ENCODE results near the gene FAM228A. TPM values are rescaled to one million over a fixed set of nuclear protein-coding genes. Genes with fewer than 3 reads are reported as not detected.
"Not testable (repeated sequence)": the region's sequence is repeated elsewhere in the genome, so short reads cannot be mapped to it uniquely, and the experiment has no call there.

Gene FAM228A
- polyA plus RNA-seq (2012; ENCODE audit: missing spikeins), result not detected

DNA sequence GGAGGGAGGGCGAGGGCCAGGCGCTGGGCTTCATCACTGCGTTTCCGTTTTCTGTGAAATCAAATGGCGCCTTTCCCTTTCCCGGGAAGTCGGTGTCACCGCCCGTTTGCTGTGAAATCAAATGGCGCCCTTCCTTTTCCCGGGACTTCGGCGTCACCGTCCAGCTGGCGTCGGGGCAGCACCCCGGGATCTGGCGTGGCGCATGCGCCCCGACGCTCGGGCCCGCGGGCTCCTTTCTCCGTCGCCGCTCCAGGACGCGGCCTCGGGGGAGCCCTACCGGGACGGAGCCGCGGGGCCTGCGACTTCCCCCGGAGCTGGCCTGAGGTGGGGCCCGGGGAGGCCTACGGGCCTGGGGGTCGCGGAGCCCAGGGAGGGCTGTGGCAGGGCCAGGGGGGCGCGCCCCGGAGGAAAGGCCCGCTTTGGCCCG is at the start of gene FAM228A:
Gene FAM228A, plus strand, starts transcription at position 203 of the 427 bp plus-strand sequence. CDS start 428 bp downstream, outside the sequence.
- DNase-seq (ENCODE audit: insufficient read length) (no peak), FAIRE-seq (no peak)
- TF ChIP-seq POLR2AphosphoS5 (IDR thresholded peaks at IDR 0.05; ENCODE audit: low read depth, low read length) (no peak), TAF1 (IDR thresholded peaks at IDR 0.05; ENCODE audit: borderline replicate concordance, low read depth, low read length) (no peak), POLR2A (IDR thresholded peaks at IDR 0.05; ENCODE audit: low read depth, low read length) (no peak)

DNA sequence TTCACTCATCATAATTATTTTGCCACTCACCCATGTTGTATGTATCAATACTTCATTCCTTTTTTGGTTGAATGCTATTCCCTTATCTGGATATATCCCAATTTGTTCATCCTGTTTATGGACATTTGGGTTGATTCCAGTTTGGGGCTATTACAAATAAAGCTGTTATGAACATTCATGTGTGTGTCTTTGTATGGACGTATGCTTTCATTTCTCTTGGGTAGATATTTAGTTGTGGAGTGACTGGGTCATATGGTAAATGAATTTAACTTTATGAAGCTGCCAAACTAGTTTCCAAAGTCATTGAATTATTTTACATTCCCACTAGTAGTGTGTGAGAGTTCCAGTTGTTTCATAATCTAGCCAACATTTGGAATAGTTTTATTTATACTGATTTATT is 48.9 kb upstream of the FAM228A start:
- FAIRE-seq (no peak), DNase-seq (ENCODE audit: insufficient read length) (no peak)
- TF ChIP-seq POLR2A (IDR thresholded peaks at IDR 0.05; ENCODE audit: low read depth, low read length), result no peak
- TF ChIP-seq POLR2AphosphoS5 (IDR thresholded peaks at IDR 0.05; ENCODE audit: low read depth, low read length), result no peak
- no peak for TF ChIP-seq TAF1 (IDR thresholded peaks at IDR 0.05; ENCODE audit: borderline replicate concordance, low read depth, low read length)

DNA sequence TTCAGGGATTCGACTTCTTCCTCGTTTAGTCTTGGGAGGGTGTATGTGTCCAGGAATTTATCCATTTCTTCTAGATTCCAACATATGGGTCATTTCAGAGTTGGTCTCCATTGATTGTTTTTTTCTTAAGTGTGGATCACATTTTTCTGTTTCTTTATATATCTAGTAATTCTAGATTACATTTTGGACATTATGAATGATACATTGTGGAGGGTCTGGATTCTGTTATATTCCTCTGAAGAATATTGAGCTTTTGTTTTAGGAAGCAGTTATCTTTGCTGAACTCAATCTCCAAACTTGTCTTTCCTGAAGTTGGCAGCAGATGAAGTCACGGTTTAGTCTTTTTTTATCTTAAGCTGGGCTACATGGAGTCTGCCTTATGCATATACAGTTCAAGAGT is 42.3 kb upstream of the FAM228A start:
- DNase-seq (ENCODE audit: insufficient read length) (no peak), FAIRE-seq (no peak)
- TF ChIP-seq TAF1 (IDR thresholded peaks at IDR 0.05; ENCODE audit: borderline replicate concordance, low read depth, low read length), result no peak

DNA sequence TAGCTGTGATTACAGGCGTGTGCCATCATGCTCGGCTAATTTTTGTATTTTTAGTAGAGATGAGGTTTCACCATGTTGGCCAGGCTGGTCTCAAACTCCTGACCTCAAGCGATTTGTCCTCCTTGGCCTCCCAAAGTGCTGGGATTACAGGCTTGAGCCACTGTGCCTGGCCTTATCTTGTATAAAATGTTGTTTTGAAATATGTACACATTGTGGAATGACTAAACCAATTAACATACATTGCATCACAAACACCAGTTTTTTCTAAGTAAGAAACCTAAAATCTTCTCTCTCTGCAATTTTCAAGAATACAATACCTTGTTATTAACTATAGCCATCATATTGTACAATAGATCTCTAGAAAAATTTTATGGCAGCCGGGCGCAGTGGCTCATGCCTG is 34.5 kb upstream of the FAM228A start:
- DNase-seq (ENCODE audit: insufficient read length); FAIRE-seq: not testable (repeated sequence)

DNA sequence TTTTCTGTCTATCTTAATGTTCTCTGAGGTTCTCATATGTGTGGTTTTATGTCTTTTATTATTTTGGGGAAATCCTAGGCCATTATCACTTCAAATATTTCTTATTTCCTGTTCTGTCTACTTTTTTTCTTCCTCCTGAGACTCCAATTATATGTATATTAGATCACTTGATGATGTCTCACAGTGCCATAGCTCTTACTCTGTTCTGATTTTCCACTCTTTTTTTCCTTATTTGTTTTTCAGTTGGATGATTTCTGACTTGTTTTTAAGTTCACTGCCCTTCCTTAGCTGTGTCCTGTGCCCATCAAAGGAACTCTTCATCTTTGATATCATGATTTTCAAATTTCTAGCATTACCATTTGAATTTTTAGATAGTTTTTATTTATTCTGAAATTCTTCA is 27.5 kb upstream of the FAM228A start:
- TF ChIP-seq POLR2A (IDR thresholded peaks at IDR 0.05; ENCODE audit: low read depth, low read length) (no peak), POLR2AphosphoS5 (IDR thresholded peaks at IDR 0.05; ENCODE audit: low read depth, low read length) (no peak), TAF1 (IDR thresholded peaks at IDR 0.05; ENCODE audit: borderline replicate concordance, low read depth, low read length) (no peak)
- FAIRE-seq (no peak), DNase-seq (ENCODE audit: insufficient read length) (no peak)

DNA sequence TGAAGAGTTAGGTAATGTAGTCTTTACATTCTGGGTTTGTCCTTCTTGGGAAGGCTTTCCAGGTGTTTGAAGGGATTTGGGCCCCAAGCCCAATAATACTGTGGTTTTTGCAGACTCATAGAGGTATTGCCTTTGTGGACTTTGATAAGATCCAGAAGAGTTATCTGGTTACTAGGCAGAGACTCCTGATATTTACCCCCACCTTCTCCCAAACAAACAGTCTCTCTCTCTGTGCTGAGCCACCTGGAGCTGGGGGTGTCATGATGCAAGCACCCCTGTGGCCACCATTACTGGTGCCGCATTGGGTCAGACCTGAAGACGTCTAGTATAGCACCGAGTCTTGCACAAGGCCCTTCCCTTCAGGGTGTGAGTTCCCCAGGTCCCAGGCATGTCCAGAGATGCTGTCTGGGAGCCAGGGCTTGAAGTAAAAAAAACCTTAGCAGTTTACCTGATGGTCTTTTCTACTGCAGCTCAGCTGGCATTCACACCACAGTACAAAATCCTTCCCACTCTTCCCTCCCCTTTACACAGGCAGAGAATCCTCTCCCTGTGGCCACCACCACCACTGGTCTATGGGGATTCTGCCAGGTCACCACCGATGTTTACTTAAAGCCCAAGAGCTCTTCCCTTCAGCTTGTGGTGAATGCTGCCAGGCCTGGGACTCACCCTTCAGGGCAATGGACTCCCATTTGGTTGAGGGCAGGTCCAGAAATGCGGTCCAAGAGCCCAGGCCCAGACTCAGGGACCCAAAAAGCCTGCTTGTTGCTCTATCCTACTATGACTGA is 22.2 kb upstream of the FAM228A start:
- DNase-seq (ENCODE audit: insufficient read length) (no peak), FAIRE-seq (no peak)
- TF ChIP-seq POLR2AphosphoS5 (IDR thresholded peaks at IDR 0.05; ENCODE audit: low read depth, low read length), result no peak
- TF ChIP-seq TAF1 (IDR thresholded peaks at IDR 0.05; ENCODE audit: borderline replicate concordance, low read depth, low read length), result no peak
- TF ChIP-seq POLR2A (IDR thresholded peaks at IDR 0.05; ENCODE audit: low read depth, low read length), result no peak

DNA sequence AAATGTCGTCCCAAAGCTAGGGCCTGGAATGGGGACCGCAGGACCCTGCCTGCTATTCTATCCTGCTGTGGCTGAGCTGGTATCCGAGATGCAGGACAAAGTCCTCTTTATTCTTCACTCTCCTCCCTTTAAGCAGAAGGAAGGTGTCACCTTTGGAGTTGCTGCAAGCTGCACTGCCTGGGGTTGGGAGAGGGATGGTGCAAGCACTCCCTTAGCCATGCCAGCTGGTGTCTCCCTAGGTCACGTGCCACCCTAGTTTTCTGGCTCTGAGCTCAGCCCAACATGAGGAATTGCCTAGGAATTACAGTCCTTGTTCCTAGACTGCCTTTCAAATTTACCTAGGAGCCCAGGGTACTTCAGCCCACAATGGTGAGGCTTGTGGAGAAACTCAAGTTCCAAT is 21.4 kb upstream of the FAM228A start:
- DNase-seq (ENCODE audit: insufficient read length) (no peak), FAIRE-seq (no peak)
- no peak for TF ChIP-seq TAF1 (IDR thresholded peaks at IDR 0.05; ENCODE audit: borderline replicate concordance, low read depth, low read length)
- TF ChIP-seq POLR2A (IDR thresholded peaks at IDR 0.05; ENCODE audit: low read depth, low read length), result no peak
- no peak for TF ChIP-seq POLR2AphosphoS5 (IDR thresholded peaks at IDR 0.05; ENCODE audit: low read depth, low read length)

DNA sequence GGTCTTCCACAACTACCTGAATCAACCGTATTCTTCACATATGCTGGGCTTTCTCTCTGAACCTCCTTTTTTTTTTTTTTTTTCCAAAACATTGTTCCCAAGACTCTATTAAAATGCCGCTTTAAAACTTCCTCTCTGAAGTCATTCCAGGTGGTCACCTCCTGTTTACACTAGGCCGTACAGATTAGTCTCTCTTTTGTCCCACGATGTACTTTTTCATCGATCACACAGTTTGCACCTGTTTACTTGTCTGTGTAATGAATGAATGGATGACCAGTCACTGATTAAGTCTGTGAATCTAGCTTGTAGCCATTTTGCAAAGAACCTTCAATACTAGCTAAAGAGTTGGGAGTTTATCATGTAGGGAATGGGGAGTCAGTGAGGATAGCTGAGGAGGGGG is 16.7 kb upstream of the FAM228A start:
- no peak for TF ChIP-seq TAF1 (IDR thresholded peaks at IDR 0.05; ENCODE audit: borderline replicate concordance, low read depth, low read length)
- no peak for TF ChIP-seq POLR2AphosphoS5 (IDR thresholded peaks at IDR 0.05; ENCODE audit: low read depth, low read length)
- TF ChIP-seq POLR2A (IDR thresholded peaks at IDR 0.05; ENCODE audit: low read depth, low read length), result no peak
- DNase-seq (ENCODE audit: insufficient read length), result no peak
- no peak for FAIRE-seq

DNA sequence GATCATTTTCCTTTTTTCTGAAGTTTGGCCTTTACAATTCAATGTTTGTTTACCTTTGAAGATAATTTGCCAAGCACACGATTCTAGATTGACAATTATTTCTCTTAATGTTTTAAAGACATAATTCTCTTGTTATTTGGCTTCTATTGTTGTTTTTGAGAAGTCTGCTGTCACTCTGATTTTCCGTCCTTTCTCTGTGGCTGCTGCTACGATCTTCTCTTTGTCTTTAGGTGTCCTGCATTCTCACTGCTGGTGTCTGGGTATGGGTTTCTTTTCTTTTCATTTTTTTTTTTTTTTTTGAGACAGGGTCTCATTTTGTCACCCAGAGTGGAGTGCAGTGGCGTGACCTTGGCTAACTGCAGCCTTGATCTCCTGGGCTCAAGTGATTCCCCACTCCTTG is 15.1 kb upstream of the FAM228A start:
- FAIRE-seq, result no peak
- no peak for DNase-seq (ENCODE audit: insufficient read length)
- no peak for TF ChIP-seq POLR2AphosphoS5 (IDR thresholded peaks at IDR 0.05; ENCODE audit: low read depth, low read length)
- TF ChIP-seq POLR2A (IDR thresholded peaks at IDR 0.05; ENCODE audit: low read depth, low read length), result no peak

DNA sequence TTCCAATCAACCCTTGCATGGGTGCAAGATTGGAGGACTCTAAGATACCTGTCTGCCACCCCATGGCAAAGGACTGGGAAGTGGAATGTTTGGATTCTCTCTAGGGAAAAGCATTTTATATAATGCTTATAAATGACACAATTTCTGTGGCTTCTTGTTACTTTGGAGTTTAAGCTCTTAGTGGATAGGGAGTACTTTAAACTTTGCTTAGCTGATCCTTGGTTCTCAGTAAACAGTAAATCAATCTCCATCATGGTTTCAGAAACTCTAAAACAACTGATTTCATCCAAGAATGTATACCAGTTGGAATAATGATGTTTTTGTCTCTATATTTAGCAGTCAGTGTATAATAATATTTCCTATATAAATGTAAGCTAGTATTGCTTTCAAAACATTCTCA is 14.1 kb upstream of the FAM228A start:
- DNase-seq (ENCODE audit: insufficient read length) (no peak), FAIRE-seq (no peak)
- TF ChIP-seq POLR2AphosphoS5 (IDR thresholded peaks at IDR 0.05; ENCODE audit: low read depth, low read length), result no peak
- TF ChIP-seq POLR2A (IDR thresholded peaks at IDR 0.05; ENCODE audit: low read depth, low read length), result no peak
- TF ChIP-seq TAF1 (IDR thresholded peaks at IDR 0.05; ENCODE audit: borderline replicate concordance, low read depth, low read length), result no peak

DNA sequence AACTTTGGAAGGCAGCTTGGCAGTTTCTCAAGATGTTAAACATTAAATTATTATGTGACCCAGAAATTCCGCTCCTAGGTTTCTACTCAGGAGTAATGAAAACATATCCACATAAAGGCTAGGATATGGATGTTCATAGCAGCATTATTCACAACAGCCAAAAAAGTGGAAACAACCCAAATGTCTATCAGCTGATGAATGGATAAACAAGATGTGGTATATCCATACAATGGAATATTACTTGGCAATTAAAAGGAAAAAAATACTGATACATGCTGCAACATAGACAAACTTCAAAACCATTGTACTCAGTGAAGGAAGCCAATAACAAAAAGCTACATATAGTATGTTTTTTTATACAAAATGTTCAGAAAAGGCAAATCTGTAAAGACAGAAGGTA is 12.4 kb upstream of the FAM228A start:
- no peak for FAIRE-seq
- DNase-seq (ENCODE audit: insufficient read length), result no peak
- no peak for TF ChIP-seq POLR2A (IDR thresholded peaks at IDR 0.05; ENCODE audit: low read depth, low read length)
- TF ChIP-seq POLR2AphosphoS5 (IDR thresholded peaks at IDR 0.05; ENCODE audit: low read depth, low read length), result no peak
- TF ChIP-seq TAF1 (IDR thresholded peaks at IDR 0.05; ENCODE audit: borderline replicate concordance, low read depth, low read length), result no peak

DNA sequence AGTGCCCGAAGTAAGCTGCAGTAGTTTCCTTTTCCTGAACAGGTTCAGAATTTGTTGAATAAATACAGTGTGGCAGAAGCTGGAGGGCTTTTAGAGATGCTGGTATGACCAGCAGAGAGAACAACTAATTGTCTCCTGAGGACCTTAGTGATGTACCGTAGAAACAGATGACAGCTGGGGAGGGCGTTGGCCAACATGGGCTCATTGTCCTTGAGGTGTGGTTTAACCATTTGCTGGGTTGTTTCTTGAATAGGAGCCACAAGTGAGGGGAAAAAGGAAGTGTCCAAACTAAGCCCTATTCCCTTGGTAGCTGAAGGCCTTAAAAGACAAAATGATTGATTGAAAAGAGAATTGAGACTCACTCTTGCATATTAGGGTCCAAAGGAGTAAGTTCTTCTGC is 11.7 kb upstream of the FAM228A start:
- FAIRE-seq, result no peak
- no peak for DNase-seq (ENCODE audit: insufficient read length)
- TF ChIP-seq POLR2AphosphoS5 (IDR thresholded peaks at IDR 0.05; ENCODE audit: low read depth, low read length) (no peak), POLR2A (IDR thresholded peaks at IDR 0.05; ENCODE audit: low read depth, low read length) (no peak), TAF1 (IDR thresholded peaks at IDR 0.05; ENCODE audit: borderline replicate concordance, low read depth, low read length) (no peak)

DNA sequence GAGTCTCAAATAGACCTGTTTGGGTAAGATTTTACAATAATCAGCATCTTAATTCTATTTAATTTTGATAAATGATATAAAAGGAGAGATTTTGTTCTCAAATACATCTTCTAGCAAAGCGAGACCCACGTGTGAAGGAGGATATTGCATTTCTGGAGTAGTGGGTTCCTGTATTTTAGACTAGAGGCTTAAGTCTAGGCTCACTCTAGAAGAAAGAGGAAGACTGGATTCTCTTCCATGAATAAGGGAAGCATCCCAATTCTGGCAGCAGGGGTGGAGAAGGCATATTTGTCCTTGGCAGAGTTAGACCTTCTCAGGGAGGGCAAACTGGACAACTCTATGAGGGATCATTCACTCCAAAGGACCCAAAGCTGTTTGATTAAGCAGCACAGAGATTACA is 11.3 kb upstream of the FAM228A start:
- no peak for FAIRE-seq
- DNase-seq (ENCODE audit: insufficient read length), result no peak
- TF ChIP-seq TAF1 (IDR thresholded peaks at IDR 0.05; ENCODE audit: borderline replicate concordance, low read depth, low read length), result no peak
- no peak for TF ChIP-seq POLR2AphosphoS5 (IDR thresholded peaks at IDR 0.05; ENCODE audit: low read depth, low read length)
- TF ChIP-seq POLR2A (IDR thresholded peaks at IDR 0.05; ENCODE audit: low read depth, low read length), result no peak
